ENCODE measurements around the gene C4A. TPM values are rescaled to one million over a fixed set of nuclear protein-coding genes. Genes with fewer than 3 reads are reported as not detected.
A peak's percentile ranks its signal among the peaks of the same experiment; 100 is the strongest.

Gene C4A
- total and polyA plus RNA-seq, 2 of the 13 experiments (the other 11 are each of a cell fraction or from before 2014, with no cell fraction given), result 165 to 478 TPM

DNA sequence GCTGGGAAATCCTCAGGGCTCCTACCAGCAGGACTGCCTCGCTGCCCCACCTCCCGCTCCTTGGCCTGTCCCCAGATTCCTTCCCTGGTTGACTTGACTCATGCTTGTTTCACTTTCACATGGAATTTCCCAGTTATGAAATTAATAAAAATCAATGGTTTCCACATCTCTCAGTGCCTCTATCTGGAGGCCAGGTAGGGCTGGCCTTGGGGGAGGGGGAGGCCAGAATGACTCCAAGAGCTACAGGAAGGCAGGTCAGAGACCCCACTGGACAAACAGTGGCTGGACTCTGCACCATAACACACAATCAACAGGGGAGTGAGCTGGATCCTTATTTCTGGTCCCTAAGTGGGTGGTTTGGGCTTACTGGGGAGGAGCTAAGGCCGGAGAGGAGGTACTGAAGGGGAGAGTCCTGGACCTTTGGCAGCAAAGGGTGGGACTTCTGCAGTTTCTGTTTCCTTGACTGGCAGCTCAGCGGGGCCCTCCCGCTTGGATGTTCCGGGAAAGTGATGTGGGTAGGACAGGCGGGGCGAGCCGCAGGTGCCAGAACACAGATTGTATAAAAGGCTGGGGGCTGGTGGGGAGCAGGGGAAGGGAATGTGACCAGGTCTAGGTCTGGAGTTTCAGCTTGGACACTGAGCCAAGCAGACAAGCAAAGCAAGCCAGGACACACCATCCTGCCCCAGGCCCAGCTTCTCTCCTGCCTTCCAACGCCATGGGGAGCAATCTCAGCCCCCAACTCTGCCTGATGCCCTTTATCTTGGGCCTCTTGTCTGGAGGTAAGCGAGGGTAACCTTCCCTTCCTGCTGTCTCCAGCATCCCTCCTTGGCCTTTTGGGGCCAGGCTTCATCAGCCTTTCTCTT is 36.1 kb upstream of the C4A start, which contains the start of gene CFB (continued):
- TF ChIP-seq ZBED4 (CRISPR knock-in tag; IDR thresholded peaks at IDR 0.05; ENCODE audit: borderline replicate concordance), result peak; percentile 56; the same call in 1 of the 2 replicates
- peak; percentile 79 for TF ChIP-seq PITX1 (CRISPR knock-in tag; IDR thresholded peaks at IDR 0.05)
- peak; percentile 42 for TF ChIP-seq CBFB (CRISPR knock-in tag; IDR thresholded peaks at IDR 0.05)
- TF ChIP-seq ASH2L (IDR thresholded peaks at IDR 0.05; ENCODE audit: insufficient read length, low read depth, low read length), result peak; percentile 95
- no peak for TF ChIP-seq SUZ12 (IDR thresholded peaks at IDR 0.05; ENCODE audit: low read depth, low read length)
- no peak for TF ChIP-seq REXO4 (CRISPR knock-in tag; IDR thresholded peaks at IDR 0.05; ENCODE audit: borderline replicate concordance)
- TF ChIP-seq, protein P1, sequence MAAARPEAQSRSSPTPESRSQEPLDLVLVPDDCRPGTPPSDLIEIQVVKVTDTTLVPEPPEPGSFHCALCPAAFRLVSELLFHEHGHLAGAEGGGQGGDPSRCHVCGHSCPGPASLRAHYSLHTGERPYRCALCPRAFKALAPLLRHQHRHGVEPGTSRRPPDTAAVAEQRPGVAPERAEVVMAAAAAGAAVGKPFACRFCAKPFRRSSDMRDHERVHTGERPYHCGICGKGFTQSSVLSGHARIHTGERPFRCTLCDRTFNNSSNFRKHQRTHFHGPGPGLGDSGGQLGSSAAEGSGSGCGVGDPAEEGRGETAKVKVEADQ (CRISPR knock-in tag; IDR thresholded peaks at IDR 0.05; ENCODE audit: borderline replicate concordance), result peak; percentile 57
- 0 out of 2 replicates have a peak, but pooled peaks have one; percentile 32 for TF ChIP-seq ZBTB14 (CRISPR knock-in tag; IDR thresholded peaks at IDR 0.05)
- no peak for TF ChIP-seq ZNF30 (CRISPR knock-in tag; IDR thresholded peaks at IDR 0.05)
- TF ChIP-seq MED13 (CRISPR knock-in tag; IDR thresholded peaks at IDR 0.05), result peak; percentile 93; the same call in 1 of the 2 replicates
- TF ChIP-seq SMAD9 (CRISPR knock-in tag; IDR thresholded peaks at IDR 0.05), result peak; percentile 79; the same call in 1 of the 2 replicates
- TF ChIP-seq FOXJ3 (CRISPR knock-in tag; IDR thresholded peaks at IDR 0.05; ENCODE audit: borderline replicate concordance), result peak; percentile 94
- TF ChIP-seq ZNF691 (CRISPR knock-in tag; IDR thresholded peaks at IDR 0.05; ENCODE audit: borderline replicate concordance, low read depth), result peak; percentile 76; the same call in 1 of the 2 replicates
- peak; percentile 88 for TF ChIP-seq FOXK1 (CRISPR knock-in tag; IDR thresholded peaks at IDR 0.05; ENCODE audit: borderline replicate concordance, low read depth)
- TF ChIP-seq HMG20B (CRISPR knock-in tag; conservative IDR thresholded peaks at IDR 0.05), result peak; percentile 74
- TF ChIP-seq, protein P2, sequence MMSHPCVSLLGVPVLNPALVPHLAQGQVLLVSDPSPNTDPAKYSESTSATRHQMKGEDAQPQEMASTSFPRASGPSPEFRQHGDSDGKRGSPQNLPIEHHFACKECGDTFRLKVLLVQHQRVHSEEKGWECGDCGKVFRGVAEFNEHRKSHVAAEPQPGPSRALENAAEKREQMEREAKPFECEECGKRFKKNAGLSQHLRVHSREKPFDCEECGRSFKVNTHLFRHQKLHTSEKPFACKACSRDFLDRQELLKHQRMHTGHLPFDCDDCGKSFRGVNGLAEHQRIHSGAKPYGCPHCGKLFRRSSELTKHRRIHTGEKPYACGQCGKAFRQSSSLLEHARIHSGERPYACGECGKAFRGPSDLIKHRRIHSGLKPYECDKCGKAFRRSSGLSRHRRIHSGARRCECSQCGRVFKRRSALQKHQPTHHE (CRISPR knock-in tag; IDR thresholded peaks at IDR 0.05; ENCODE audit: borderline replicate concordance), result peak; percentile 34; the same call in 1 of the 2 replicates
- peak; percentile 54; the same call in 1 of the 2 replicates for TF ChIP-seq ZSCAN20 (CRISPR knock-in tag; IDR thresholded peaks at IDR 0.05; ENCODE audit: borderline replicate concordance)
- peak; percentile 89 for TF ChIP-seq CCAR2 (optimal IDR thresholded peaks at IDR 0.05; ENCODE audit: low read depth, low read length)
- no peak for TF ChIP-seq NPAS2 (CRISPR knock-in tag; IDR thresholded peaks at IDR 0.05; ENCODE audit: borderline replicate concordance)
- no peak; the same call in 1 of the 2 replicates for TF ChIP-seq ZNF772 (CRISPR knock-in tag; IDR thresholded peaks at IDR 0.05)

All from HepG2 (cell line).